Omental fat pad (tissue), 4 donors: ENCODE measurements around the gene F10. TPM values are rescaled to one million over a fixed set of nuclear protein-coding genes. Genes with fewer than 3 reads are reported as not detected.
"Not testable (repeated sequence)": the region's sequence is repeated elsewhere in the genome, so short reads cannot be mapped to it uniquely, and the experiment has no call there.

ENCODE experiments used
- ATAC-seq: fragments of 150-250 bp; one replicate; pipeline ENCODE4 v1.9.1; 2016; ENCODE audit warnings: mild to moderate bottlenecking, moderate library complexity; ENCODE audit not compliant: low FRiP score
- DNase-seq: peaks from one replicate; pipeline ENCODE4 v3.0.0-alpha.2; 2019; ENCODE audit warnings: low spot score
- CTCF ChIP-seq, 3 donors: fragments of 450-650 bp; IDR thresholded peaks; one replicate each; pipeline ENCODE4 v1.5.1; 2016 to 2017; ENCODE audit warnings: antibody characterized with exemption in 3 of 3, mild to moderate bottlenecking in 3 of 3, moderate library complexity in 2 of 3
- total RNA-seq, 4 donors: library from RNA; depleted of rRNA; stranded (reverse); fragments of >200 nt; gene quantifications; one replicate each; pipeline ENCODE4 v1.1.0, GENCODE V29; 2016

F10 gene
- total RNA-seq, 4 donors from 2014 or later: 10.8 to 51.1 (median 13.6) TPM

- TF ChIP-seq CTCF (IDR thresholded peaks at IDR 0.05): no peak
- ATAC-seq: no peak
Measured at GRCh38 chr13:113077953-113078901, 44.4 kb upstream of the F10 start.

GRCh38 chr13:113078902-113079780 lies 43.5 kb upstream of the F10 start:
- DNase-seq: no peak
- no peak for ATAC-seq
- no peak for TF ChIP-seq CTCF (IDR thresholded peaks at IDR 0.05)

More at GRCh38 chr13:113077953-113078901, 44.4 kb upstream of the F10 start:
- no peak for DNase-seq

- not testable (repeated sequence) for ATAC-seq, DNase-seq
Measured at GRCh38 chr13:113079781-113080080, 42.9 kb upstream of the F10 start.

- TF ChIP-seq CTCF (IDR thresholded peaks at IDR 0.05): no peak
- DNase-seq (no peak), ATAC-seq (no peak)
Measured at GRCh38 chr13:113080361-113080831, 42.2 kb upstream of the F10 start.

- ATAC-seq: no peak
- no peak for DNase-seq
- TF ChIP-seq CTCF (IDR thresholded peaks at IDR 0.05): no peak
Measured at GRCh38 chr13:113080901-113081521, 41.6 kb upstream of the F10 start.

GRCh38 chr13:113082198-113083021 lies 40.2 kb upstream of the F10 start:
- DNase-seq (no peak), ATAC-seq (no peak)
- TF ChIP-seq CTCF (IDR thresholded peaks at IDR 0.05): no peak
